ENCODE measurements around the gene RGR.

Gene RGR

DNA sequence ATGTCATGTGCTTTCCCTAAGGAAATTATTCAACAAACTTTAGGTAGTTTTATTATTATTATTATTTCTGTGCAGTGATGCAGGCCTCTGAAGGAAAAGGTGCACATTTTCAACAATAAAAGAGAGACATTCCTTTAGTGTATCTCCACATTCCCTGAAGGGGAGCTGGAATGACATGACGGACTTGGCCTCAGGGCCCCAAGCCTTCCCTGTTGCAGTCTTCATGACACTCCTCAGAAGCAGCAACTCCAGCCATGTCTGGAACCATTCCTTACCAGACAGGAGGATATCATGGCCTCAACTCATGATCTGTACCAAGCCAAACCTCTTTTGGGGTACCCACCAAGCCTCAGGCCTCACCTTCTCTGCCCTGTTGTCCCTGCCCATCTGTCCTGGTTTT is 48.3 kb downstream of the RGR start:
- FAIRE-seq (no peak), DNase-seq (ENCODE audit: insufficient read length, low spot score) (no peak)

DNA sequence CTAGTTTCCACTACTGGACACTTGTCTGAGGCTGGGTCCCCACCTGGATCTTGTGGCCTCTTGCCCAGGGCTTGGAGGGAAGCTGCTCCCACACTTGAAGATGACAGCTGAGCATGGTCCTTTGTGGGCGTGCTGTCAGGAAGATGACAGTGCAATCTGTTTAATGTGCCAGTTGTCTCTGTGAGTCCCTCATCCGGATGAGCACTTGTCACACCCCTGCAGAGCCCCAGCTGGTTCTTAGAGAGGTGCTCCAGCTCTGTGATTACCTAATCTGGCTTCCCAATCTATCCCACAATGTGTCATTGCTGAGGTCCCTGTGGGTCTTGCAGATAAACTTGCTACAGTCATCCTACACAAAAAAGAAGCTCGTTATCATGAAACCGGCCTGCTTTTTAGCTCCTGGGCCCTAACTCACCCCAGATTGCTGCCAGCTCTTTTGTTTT is 48.7 kb downstream of the RGR start:
- no peak for DNase-seq (ENCODE audit: insufficient read length, low spot score)
- no peak for FAIRE-seq

DNA sequence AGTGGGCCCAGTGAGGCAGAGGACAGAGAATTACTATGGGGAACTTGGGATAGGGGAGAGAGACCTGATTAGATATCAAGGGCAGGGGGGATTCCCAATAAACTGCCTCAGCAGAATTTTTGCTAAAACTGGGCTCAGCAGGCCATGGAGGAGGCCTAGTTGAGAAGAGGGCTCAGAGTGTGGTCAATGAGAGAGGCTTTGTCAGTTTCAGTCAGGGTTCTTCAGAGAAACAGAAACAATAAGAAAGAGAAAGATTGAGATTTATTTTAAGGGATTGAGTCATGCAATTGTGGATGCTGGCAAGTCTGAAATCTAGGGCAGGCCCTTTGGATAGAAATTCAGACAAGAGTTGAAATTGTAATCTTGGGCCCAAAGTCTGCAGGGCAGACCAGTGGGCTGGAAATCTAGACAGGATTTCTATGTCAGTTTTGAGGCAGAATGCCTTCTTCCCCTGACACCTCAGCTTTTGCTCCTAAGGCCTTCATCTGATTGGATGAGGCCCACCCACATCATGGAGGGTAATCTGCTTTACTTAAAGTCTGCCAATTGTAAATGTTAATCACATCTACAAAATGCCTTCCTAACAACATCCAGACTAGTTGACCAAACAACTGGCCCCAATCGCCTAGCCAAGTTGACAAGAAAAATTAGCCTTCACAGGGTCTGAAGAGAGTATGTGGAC is 50.1 kb downstream of the RGR start:
- FAIRE-seq, result no peak
- DNase-seq (ENCODE audit: insufficient read length, low spot score), result no peak

DNA sequence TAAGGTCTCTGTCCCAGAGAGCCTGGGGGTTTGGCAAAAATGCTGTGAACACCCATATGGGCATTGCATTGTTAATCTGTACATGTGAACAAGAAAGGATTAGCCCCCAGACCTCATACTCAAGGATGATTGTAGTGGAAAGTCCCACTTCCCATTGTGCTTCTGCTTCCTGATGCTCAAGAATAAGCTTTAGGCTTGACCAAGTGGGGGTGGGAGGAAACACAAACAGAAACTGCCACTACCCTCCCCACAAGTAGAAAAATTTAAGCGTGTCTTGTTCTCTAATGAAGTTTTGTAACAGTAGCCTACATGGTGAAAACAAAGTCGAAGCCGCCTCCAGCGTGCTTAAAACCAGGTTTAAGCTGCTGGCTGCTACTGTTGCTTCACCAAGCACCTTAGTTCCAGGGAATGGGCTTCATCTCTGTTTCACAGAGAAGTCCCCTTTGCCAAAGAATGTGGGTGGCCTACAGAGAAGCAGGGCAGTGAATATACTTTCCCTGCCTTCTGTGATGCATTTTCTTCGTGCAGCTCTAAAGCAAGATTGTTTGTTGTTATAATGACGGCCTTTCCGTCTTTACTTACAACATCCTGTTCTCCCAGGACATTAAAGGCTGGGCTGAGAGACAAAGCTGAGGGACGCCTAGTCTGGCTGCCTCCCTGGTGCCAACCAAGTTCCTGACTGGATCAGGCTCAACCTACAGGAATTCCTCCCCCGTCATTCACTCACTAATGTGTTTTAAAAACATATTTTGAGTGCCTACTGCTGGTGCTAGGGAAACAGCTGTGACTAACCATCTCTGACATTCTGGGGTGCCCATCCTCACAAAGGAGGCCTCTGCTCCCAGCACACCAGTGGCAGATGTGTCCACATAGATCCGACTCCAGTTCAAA is 51.5 kb downstream of the RGR start:
- peak; percentile 37 for DNase-seq (ENCODE audit: insufficient read length, low spot score)
- FAIRE-seq, result no peak

DNA sequence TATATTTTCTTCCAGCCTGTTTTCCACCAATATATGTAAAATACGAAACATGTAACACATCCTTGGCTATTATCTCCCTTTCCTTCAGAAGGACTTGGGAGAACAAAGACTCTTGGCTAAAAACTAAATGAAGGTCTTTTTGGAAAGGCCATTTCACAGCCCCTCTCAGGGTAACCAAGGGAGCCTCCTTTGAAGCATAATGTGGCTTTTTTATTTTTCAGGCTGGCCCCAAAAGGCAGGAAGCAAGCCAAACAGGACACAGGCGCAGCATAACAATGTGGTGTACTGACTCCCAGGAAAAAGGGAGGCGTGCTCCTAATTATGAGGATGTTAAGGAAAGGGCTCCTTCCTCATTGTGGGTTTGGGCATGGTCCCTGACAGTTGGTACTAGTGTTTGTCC is 53.2 kb downstream of the RGR start:
- DNase-seq (ENCODE audit: insufficient read length, low spot score) (no peak), FAIRE-seq (no peak)

DNA sequence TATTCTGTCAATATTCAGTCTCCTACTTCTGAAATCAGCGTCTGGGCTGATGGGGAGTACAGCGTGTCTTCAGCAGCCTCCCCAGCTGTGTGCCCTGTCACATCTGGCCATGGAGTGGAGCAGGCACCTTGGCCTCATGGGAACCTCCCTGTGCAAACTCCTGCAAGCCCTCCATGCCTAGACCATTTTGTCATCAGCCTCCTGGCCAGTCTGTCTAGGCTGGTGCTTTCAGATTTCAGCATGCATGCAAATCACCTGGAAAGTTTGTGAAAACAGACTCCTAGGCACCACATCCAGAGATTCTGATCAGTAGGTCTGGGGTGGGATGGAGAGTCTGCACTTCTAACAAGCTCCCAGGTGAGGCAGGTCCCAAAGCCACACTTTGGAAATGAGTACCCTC is 57.4 kb downstream of the RGR start:
- FAIRE-seq (no peak), DNase-seq (ENCODE audit: insufficient read length, low spot score) (no peak)

DNA sequence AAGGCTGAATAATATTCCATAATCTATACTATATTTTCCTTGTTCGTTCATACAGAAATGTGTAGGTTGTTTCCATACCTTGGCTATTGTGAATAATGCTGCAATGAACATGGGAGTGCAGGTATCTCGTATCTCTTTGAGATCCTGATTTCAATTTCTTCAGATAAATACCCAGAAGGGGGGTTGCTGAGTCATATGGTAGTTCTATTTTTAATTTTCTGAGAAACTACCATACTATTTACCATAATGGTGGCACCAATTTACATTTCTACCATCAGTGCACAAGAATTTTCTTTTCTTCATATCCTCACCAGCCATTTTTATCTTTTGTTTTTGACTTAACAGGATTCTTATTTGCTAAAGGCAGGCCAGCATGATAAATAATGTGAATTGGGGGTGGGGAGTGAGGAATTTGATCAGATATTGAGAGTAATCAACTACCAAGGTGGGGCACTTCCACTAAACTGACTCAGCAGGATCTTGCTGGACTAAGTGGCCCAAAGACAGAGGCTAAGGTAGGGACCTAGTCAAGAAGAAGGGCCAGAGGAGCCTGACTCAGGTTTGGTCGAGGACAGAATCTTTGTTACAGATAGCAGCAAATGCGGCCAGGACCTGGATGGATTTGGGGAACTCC is 62.0 kb downstream of the RGR start:
- FAIRE-seq, result no peak
- DNase-seq (ENCODE audit: insufficient read length, low spot score), result no peak

DNA sequence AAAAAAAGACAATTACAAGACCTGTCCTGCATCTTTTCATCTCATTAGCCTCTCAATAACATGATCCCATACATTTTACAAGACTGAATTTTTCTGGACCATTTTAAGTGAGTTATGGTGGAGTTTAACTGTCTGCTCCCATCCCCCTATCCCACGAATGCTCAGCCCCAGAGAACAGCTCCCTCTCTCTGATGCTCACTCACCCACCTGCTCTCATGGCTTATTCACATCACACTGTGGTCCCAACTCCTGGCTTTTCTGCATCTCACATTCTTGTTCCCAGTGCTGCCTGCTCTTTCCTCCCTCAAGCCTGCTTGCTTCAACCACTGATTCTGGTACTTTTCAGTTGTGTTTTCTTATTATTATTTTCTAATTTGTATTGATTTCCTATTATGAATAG is 63.2 kb downstream of the RGR start:
- FAIRE-seq (no peak), DNase-seq (ENCODE audit: insufficient read length, low spot score) (no peak)

DNA sequence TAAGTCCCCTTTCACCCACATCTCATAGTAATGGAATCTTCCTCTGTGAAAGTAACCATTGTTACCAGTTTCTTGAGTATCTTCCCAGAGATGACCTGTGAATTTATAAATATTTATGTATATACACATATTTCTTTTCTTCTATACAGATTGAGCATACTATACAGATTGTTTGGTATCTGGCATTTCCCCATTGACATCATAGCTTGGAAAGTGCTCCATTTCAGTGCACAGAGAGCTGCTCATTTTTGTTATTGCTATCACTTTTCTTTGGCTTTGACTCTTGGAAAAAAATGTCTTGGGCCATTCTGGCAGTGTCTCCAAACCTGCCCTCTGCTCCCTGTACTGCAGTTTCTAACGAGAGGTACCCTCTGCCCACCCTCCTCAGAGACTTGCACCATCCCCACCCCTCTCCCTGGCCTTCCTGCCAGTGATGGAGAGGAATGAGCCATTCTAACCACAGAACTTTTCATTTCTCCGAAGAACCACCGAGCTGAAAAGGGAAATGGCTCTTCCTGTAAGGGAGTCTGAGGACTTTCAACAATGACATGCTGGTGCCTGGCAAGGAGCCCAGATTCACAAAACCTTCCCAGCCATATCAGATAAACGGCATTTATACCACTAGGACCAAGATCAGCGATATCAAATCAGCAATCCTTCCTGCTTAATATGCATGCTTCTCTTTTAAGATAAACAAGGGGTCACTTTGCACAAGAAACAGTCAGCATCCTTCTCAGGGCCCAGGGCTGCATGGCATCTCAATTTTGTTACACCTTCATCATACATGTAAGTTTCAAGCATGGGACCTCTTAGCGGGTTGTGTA is 63.8 kb downstream of the RGR start:
- DNase-seq (ENCODE audit: insufficient read length, low spot score), result peak; percentile 31
- no peak for FAIRE-seq
